ENCODE measurements around the gene OR10H3.
"Not testable (repeated sequence)": the region's sequence is repeated elsewhere in the genome, so short reads cannot be mapped to it uniquely, and the experiment has no call there.

The OR10H3 gene

DNA sequence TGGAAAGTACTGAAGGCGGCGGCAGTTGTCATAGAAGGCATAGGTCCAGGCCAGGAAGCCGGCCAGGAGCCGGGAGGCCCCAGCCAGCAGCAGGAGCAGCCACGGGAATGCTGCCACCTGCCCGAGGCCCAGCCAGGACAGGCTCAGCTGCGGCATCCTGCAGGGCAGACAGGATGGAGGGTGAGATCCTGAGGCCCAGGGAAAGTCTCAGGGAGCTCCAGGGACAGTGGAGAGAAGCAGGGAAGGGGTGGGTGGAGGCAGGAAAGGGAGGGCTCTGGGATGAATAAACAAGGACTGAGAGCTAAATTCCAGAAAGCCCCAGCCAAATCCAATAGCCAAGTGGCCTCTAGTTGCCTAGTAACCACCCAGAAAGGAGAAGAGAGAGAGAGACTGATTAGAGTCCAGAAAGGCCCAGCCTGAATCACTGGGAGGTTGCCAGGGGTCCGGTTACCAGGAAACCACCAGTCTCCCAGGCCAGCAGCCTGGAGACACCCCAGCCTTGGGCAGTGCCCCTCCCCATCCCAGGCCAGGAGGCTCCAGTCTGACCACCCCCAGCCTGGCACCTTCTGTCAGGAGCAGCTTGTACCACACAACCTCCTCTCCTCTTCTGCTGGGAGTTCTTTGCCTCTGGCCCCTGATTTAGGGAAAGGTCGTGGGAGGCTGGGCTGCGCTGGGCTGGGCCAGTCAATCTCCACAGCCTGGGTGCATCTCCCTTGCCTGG, 42.1 kb downstream of the OR10H3 start:
- peak; percentile 89 for DNase-seq

DNA sequence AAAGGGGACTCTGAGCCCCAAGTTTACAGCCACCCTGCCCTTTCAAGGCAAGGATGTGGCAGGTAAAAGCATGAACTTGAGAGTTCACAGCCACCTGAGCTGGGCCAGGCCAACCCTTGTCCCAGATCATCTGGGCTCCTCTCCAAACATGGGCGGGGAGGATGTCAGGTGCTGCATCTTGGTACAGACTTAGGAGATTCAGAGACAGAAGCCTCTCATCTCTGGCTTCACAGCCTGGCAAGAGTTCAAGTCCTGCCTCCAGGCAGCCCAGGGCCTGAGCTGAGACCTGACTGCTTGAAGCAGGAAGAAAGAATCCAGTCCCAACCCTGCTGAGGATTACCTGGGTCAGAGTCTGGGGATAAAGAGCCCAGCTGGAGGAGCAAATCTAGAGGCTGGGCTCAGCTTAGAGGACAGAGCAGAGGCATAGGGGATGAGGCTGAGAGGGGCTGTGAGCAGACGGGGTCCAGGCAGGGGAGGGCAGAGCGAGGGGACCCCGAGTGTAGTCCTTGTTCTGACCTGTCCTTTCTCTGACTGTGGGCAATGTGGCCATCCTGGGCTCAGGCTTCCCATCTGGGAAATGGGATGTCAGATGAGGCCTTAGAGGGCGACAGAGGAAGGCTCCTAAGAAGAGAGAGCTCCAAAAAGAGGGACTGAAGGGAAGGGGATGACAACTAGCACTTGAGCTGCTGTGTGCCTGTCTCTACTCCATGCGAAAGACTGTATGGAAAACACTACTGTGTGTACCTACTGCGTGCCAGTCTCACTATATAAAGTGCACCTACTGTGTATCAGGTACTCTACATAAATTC, 43.0 kb downstream of the OR10H3 start:
- DNase-seq, result peak; percentile 5

DNA sequence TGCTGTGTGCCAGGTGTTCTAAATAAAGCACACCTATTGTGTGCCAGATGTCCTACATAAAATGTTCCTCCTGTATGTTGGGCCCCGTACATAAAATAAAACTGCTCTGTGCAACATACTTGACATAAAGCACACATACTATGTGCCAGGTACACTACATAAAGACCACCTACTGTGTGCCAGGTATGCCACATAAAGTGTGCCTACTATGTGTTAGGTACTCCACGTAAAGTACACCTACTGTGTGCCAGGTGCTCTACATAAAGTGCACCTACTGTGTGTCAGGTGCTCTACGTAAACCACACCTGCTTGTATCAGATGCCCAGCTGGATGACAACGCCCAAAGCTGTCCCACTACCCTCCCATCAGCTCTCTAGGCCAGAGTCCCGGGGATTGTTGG, 43.9 kb downstream of the OR10H3 start:
- DNase-seq, result no peak

DNA sequence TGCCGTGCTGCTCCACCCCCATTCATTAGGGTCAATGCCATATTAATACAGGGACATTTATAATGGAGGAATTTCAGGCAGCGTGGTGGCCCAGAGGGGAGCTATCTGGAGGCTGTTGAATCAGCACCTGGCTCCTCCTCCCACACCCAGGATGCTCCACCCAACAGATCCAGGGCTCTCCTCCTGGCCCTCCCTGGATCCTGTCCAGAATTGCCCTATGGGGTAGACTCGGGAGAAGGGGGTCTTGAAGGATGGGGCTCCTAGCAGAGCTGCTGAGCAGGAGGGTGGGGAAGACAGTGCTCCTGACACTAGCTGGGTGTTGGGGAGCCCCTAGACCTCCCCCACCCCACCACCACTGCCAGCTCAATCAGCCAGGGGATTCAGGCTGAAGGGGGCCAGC, 44.4 kb downstream of the OR10H3 start:
- no peak for DNase-seq

DNA sequence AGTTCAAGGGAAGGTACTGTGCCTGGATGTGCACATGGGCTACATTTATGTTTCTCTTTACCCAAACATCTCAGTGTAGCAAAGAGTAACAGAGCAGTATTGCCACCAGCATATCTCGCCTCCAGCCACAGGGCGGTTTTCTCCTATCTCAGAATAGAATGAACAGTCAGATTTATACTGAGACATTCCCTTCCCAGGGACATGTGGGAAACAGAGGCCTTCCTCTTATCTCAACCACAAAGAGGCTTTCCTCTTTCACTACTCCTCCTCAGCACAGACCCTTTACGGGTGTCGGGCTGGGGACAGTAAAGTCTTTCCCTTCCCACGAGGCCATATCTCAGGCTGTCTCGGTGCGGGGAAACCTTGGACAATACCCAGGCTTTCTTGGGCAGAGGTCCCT, 45.1 kb downstream of the OR10H3 start:
- DNase-seq, result not testable (repeated sequence)

DNA sequence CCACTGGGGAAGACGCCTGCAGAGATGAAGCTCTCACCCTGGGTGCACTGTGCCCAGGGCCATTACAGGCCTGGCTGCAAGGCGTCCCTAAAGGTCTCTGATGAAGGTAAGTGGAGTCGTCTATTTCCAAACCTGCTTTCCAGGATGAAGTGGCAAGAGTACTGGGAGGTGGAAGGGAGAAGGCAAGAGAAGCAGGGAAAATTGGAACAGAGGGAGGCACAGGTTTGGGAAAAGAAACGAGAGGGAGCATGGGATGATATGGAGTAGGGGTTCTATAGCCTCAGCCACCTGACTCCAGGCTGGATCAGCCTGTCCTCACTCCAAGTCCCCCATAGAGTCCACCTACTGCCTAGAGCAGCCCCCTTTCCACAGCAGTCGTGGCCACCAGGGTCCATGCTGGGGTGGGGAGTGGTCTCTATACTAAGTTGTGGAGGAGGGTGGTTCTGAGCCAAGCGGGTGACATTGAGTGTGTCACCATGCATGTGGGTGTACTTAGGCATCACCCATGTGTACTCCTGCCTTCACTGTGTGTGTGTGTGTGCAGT, 49.9 kb downstream of the OR10H3 start, which contains the start of gene OR10H5:
Gene OR10H5 (plus strand): TSS at position 51 of the 545 bp plus-strand sequence. CDS start 6,388 bp downstream, outside the sequence.
- DNase-seq, result no peak

DNA sequence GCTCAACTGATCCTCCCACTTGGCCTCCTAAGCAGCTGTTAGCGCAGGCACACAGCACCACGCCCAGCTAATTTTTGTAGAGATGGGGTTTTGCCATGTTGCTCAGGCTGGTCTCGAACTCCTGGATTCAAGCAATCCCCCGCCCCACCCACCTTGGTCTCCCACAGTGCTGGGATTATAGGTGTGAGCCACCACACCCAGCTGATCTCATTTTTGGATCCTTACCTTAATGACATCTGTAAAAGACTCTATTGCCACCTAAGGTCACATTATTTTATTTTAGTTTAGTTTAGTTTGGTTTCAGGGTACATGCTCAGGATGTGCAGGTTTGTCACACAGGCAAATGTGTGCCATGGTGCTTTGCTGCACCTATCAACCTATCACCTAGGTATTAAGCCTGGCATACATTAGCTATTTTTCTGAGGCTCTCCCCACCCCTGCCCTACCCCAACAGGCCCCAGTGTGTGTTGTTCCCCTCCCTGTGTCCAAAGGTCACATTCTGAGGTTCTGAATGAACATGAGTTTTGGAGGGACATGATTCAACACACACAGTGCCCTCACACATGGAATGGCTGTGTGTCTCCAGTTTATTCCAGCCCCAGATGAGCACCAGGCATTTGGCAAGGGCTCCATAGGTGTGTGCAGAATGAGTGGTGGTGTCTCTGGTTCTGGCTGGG, 50.9 kb downstream of the OR10H3 start:
- no peak for DNase-seq

DNA sequence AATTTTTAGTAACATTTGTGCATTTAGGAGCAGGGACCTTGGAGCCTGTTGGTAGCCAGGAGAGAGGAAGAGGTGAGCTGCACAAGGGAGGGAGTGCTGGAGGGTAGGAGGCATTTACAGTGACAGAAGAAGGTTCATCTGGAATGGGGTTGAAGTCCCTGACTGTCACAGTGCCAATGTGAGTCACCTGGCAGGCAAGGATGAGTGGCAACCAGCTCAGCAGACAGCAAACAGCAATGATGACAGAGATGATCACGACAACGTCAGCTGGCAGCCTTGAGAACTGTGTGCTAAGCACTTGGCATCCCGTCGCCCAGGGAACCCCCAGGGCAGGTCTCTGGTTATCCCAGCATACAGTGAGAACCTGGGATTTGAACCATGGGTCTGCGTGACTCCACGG, 52.3 kb downstream of the OR10H3 start:
- no peak for DNase-seq

Data from midbrain (tissue), 1 donor.